GM06990 (cell line): ENCODE measurements around the gene NAP1L1.

Source experiments
- DNase-seq: peaks from one replicate; pipeline ENCODE4 v3.0.0-alpha.2; 2011; ENCODE audit not compliant: insufficient read length; ENCODE audit errors: extremely low read depth
- H3K27me3 ChIP-seq: replicated peaks from 2 replicates; pipeline ENCODE4 v1.6.0; 2011; ENCODE audit warnings: low read length; ENCODE audit not compliant: control insufficient read depth, insufficient read depth
- H3K36me3 ChIP-seq: 2 replicates; pipeline ENCODE4 v1.5.1; 2011; ENCODE audit warnings: low read length; ENCODE audit not compliant: control insufficient read depth, insufficient read depth
- H3K4me3 ChIP-seq: replicated peaks from 2 replicates; pipeline ENCODE4 v1.5.1; 2011; ENCODE audit warnings: low read depth, mild to moderate bottlenecking, control low read depth, low read length
- TF ChIP-seq, protein P1 (sequence below): IDR thresholded peaks from 2 replicates; pipeline ENCODE4 v1.5.1; 2011; ENCODE audit warnings: low read length, control low read depth, mild to moderate bottlenecking, inconsistent platforms; ENCODE audit not compliant: insufficient read depth, poor library complexity, severe bottlenecking

The NAP1L1 gene, protein sequence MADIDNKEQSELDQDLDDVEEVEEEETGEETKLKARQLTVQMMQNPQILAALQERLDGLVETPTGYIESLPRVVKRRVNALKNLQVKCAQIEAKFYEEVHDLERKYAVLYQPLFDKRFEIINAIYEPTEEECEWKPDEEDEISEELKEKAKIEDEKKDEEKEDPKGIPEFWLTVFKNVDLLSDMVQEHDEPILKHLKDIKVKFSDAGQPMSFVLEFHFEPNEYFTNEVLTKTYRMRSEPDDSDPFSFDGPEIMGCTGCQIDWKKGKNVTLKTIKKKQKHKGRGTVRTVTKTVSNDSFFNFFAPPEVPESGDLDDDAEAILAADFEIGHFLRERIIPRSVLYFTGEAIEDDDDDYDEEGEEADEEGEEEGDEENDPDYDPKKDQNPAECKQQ

DNA sequence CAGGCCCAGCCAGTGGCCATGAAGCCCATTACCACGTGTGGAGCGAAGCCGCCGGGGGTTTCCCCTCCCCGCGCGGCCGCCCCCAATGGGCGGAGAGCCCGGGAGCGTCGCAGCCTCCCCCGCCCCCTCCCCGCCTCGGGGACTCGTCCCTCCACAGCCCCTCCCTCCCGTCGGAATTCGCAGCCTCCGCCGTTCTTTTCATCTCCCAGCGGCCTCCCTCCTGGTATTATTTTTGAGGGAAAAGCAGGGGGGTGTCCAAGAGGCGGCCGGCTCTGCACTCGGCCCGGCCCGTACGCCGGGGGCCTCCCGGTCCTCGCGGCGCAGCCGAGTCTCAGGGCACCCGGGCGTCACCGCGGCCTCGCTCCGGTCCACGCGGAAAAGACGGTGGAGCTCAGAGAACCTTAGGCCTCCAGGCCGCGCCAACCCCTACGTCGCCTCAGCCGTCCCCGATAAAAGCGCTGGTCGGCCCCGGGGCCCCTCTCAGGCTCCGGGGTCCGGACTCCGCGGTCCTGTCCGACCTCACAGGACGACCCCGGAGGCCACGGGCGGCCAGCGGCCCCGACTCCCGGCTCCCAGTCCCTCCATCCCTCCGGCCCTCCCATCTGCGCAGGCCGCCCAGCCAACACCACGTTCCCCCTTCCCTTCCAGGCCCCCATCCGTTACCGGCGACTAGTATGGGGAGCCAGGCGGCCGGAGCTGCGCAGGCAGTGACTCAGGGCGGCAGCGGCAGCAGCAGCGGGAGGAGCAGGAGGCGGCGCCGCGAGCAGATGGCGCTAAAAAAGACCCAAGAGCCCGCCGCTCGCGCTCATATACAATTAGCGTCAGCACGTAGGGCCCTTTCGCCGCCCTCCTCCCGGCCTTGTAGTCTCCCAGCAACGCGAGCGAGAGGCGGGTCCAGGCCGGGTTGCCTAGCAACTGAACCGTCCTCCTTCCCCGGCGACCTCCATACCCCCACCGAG is at the start of gene NAP1L1:
Gene NAP1L1 (minus strand): TSS at position 782 of the 959 bp plus-strand sequence. CDS start 10,466 bp downstream, outside the sequence.
- peak; percentile 96 for DNase-seq
- TF ChIP-seq, protein P1, sequence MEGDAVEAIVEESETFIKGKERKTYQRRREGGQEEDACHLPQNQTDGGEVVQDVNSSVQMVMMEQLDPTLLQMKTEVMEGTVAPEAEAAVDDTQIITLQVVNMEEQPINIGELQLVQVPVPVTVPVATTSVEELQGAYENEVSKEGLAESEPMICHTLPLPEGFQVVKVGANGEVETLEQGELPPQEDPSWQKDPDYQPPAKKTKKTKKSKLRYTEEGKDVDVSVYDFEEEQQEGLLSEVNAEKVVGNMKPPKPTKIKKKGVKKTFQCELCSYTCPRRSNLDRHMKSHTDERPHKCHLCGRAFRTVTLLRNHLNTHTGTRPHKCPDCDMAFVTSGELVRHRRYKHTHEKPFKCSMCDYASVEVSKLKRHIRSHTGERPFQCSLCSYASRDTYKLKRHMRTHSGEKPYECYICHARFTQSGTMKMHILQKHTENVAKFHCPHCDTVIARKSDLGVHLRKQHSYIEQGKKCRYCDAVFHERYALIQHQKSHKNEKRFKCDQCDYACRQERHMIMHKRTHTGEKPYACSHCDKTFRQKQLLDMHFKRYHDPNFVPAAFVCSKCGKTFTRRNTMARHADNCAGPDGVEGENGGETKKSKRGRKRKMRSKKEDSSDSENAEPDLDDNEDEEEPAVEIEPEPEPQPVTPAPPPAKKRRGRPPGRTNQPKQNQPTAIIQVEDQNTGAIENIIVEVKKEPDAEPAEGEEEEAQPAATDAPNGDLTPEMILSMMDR, result no peak
- Histone ChIP-seq H3K36me3 (peaks cover under 1% of the 10 kb centered on the region; the same call in 1 of the 2 replicates), H3K27me3 (no peaks in the 10 kb centered on the region), H3K4me3 (peak within 1 kb of the TSS; percentile 98)

DNA sequence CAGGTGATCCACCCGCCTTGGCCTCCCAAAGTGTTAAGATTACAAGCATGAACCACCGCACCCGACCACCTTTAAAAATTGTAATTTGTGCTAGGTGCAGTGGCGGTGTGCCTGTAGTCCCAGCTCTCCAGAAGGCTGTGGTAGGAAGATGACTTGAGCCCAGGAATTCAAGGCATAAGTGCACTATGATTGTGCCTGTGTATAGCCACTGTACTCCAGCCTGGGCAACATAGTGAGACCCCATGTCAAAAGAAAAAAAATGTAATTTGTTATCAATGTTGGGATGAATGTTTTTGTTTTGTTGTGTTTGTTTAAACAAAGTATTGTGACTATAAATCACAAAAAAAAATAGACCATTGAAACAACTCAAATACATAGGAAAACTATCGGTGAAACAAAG is 43.1 kb upstream of the NAP1L1 start:
- no peaks in the 10 kb centered on the region for H3K36me3 ChIP-seq
- H3K27me3 ChIP-seq, result no peaks in the 10 kb centered on the region
- DNase-seq, result no peak
- TF ChIP-seq, protein P1, result no peak
- H3K4me3 ChIP-seq, result no peak overlapping the region

DNA sequence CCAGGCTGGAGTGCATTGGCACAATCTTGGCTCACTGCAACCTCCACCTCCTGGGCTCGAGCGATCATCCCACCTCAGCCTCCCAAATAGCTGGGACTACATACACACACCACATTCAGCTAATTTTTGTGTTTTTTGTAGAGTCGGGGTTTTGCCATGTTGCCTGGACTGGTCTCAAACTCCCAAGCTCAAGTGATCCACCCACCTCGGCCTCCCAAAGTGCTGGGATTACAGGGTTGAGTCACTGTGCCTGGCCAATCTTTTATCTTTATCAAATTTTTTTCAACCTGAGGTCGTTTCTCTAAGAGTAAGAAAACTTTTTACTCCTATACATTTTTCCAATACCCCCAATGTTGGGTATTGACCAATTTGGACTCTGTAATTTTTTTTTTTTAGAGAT is 40.0 kb upstream of the NAP1L1 start:
- H3K36me3 ChIP-seq, result no peaks in the 10 kb centered on the region
- TF ChIP-seq, protein P1, result no peak
- no peaks in the 10 kb centered on the region for H3K27me3 ChIP-seq
- H3K4me3 ChIP-seq, result no peak overlapping the region
- no peak for DNase-seq

DNA sequence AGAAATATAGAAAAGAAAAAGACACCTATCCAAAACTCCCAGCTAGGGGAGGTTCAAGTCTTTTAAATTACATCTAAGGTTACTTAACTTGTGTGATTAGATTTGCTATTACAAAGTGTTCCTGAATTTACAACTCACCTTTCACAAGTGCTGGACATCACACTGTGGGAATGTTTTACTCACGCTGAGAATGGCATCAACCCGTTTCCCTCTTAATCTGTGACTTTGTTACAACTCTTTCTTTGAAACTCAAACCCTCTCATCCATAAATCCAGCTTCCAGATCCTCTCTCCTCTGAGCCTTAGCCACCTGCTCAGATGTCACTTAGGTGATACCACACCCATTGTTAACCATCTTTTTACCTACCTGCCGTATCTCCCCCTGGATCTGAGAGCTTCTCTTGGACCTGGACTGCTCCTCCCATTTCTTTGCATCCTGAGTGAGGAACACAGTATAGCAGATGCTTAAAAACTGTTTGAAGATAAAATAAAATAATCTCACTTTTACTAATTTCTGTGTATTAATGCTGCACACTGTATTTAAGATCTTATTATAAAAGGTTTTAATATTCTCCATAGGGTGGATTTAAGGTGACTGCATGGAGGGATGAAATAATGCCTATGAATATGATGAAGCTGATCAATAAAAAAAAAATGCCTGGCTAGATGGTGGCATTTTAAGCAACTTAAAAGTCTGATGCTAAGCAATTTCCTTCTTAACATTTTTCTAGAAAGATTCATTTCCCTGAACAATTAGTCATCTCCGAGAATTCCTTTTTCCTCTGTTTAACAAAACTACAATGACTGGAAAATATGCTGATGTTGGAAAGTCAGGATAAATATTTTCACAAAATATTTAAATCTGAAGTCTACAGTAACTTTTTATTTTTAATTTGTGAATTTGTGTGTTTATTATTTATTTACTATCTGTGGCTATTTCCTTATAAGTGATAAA is 39.1 kb upstream of the NAP1L1 start:
- Histone ChIP-seq H3K4me3 (no peak overlapping the region), H3K36me3 (no peaks in the 10 kb centered on the region), H3K27me3 (no peaks in the 10 kb centered on the region)
- TF ChIP-seq, protein P1, result no peak
- no peak for DNase-seq

DNA sequence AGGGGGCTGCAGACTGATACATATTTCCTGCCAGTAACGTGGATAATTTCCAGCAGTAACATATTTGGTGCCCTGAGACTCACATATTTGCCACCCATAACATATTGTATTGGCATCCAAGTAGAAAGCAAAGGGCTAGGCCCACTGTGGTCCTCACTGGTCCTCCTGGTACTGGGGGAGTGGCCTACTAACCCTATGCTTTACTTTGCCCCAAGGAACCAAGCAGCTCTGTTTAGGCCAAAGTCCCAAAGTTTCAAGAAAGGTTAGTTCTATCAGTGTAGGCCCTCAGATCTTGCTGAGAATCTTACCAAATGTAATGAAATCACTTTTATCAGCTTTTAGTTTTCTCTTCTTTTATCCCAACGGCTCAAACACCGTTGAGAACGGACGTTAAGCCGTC is 35.4 kb upstream of the NAP1L1 start:
- TF ChIP-seq, protein P1, result no peak
- no peak for DNase-seq
- Histone ChIP-seq H3K4me3 (no peak overlapping the region), H3K27me3 (no peaks in the 10 kb centered on the region), H3K36me3 (no peaks in the 10 kb centered on the region)
